ENCODE measurements around the gene KRT23. TPM values are rescaled to one million over a fixed set of nuclear protein-coding genes. Genes with fewer than 3 reads are reported as not detected.

KRT23 gene
- 1 to 10 TPM in 3 of 4 donors, under 1 TPM in 1; 0.57 to 2.3 (median 1.6) TPM for polyA plus RNA-seq (ENCODE audit: insufficient read length in 4 of 4)

GRCh38 chr17:40937384-40937819 is at the start of gene KRT23:
TSS of gene KRT23 (minus strand) at chr17:40937646. CDS start at chr17:40936603, 1,043 bp downstream.
- DNase-seq (ENCODE audit: low read depth in 4 of 4, low spot score in 2 of 4), result no peak

GRCh38 chr17:40986920-40987319 is 49.5 kb upstream of the KRT23 start:
- DNase-seq (ENCODE audit: low read depth in 4 of 4, low spot score in 2 of 4), result no peak

- no peak for DNase-seq (ENCODE audit: low read depth in 4 of 4, low spot score in 2 of 4)
Observed at GRCh38 chr17:40984226-40984625, 46.8 kb upstream of the KRT23 start, which contains the start of gene KRT40. TSS of gene KRT40 (minus strand) at chr17:40984326. CDS start at chr17:40984273, 53 bp downstream.

GRCh38 chr17:40981115-40981514 is 43.7 kb upstream of the KRT23 start:
- DNase-seq (ENCODE audit: low read depth in 4 of 4, low spot score in 2 of 4), result no peak

- no peak for DNase-seq (ENCODE audit: low read depth in 4 of 4, low spot score in 2 of 4)
Observed at GRCh38 chr17:40980596-40980995, 43.1 kb upstream of the KRT23 start.

GRCh38 chr17:40980117-40980516 is 42.7 kb upstream of the KRT23 start:
- no peak for DNase-seq (ENCODE audit: low read depth in 4 of 4, low spot score in 2 of 4)

- DNase-seq (ENCODE audit: low read depth in 4 of 4, low spot score in 2 of 4), result no peak
Observed at GRCh38 chr17:40978575-40979151, 41.2 kb upstream of the KRT23 start.

GRCh38 chr17:40975516-40975915 is 38.1 kb upstream of the KRT23 start:
- DNase-seq (ENCODE audit: low read depth in 4 of 4, low spot score in 2 of 4), result no peak

GRCh38 chr17:40974366-40974765 is 36.9 kb upstream of the KRT23 start:
- no peak for DNase-seq (ENCODE audit: low read depth in 4 of 4, low spot score in 2 of 4)

- no peak for DNase-seq (ENCODE audit: low read depth in 4 of 4, low spot score in 2 of 4)
Observed at GRCh38 chr17:40967582-40967981, 30.1 kb upstream of the KRT23 start.

- no peak for DNase-seq (ENCODE audit: low read depth in 4 of 4, low spot score in 2 of 4)
Observed at GRCh38 chr17:40966848-40967247, 29.4 kb upstream of the KRT23 start, which contains the start of gene KRT39. TSS of gene KRT39 (minus strand) at chr17:40966948. CDS start at chr17:40966856, 92 bp downstream.

- DNase-seq (ENCODE audit: low read depth in 4 of 4, low spot score in 2 of 4), result no peak
Observed at GRCh38 chr17:40963838-40964237, 26.4 kb upstream of the KRT23 start.

- no peak for DNase-seq (ENCODE audit: low read depth in 4 of 4, low spot score in 2 of 4)
Observed at GRCh38 chr17:40962059-40962561, 24.7 kb upstream of the KRT23 start.

- DNase-seq (ENCODE audit: low read depth in 4 of 4, low spot score in 2 of 4), result no peak
Observed at GRCh38 chr17:40961591-40961990, 24.1 kb upstream of the KRT23 start.

GRCh38 chr17:40960144-40960543 is 22.7 kb upstream of the KRT23 start:
- DNase-seq (ENCODE audit: low read depth in 4 of 4, low spot score in 2 of 4), result no peak

- no peak for DNase-seq (ENCODE audit: low read depth in 4 of 4, low spot score in 2 of 4)
Observed at GRCh38 chr17:40958086-40958953, 20.9 kb upstream of the KRT23 start.

- no peak for DNase-seq (ENCODE audit: low read depth in 4 of 4, low spot score in 2 of 4)
Observed at GRCh38 chr17:40956401-40957254, 19.2 kb upstream of the KRT23 start.

GRCh38 chr17:40953881-40954280 is 16.4 kb upstream of the KRT23 start:
- no peak for DNase-seq (ENCODE audit: low read depth in 4 of 4, low spot score in 2 of 4)

GRCh38 chr17:40952661-40953060 is 15.2 kb upstream of the KRT23 start:
- no peak for DNase-seq (ENCODE audit: low read depth in 4 of 4, low spot score in 2 of 4)

- DNase-seq (ENCODE audit: low read depth in 4 of 4, low spot score in 2 of 4), result no peak
Observed at GRCh38 chr17:40952154-40952553, 14.7 kb upstream of the KRT23 start.
